HCT116 (cell line): ENCODE measurements around the gene PIK3CD.

Source experiments
- EZH2 ChIP-seq: fragments of 200-600 bp; sonication (generic); IDR thresholded peaks from 2 replicates; pipeline ENCODE4 v1.6.1; 2017; ENCODE audit warnings: antibody characterized with exemption, mixed run types
- EZH2phosphoT487 ChIP-seq: fragments of 200-600 bp; IDR thresholded peaks from 2 replicates; pipeline ENCODE4 v1.6.1; 2018; ENCODE audit warnings: antibody characterized with exemption, borderline replicate concordance
- JUND ChIP-seq: IDR thresholded peaks from 2 replicates; pipeline ENCODE4 v1.6.1; 2012
- POLR2A ChIP-seq: IDR thresholded peaks from 2 replicates; pipeline ENCODE4 v1.7.0; 2011; ENCODE audit warnings: borderline replicate concordance; ENCODE audit not compliant: insufficient read depth, insufficient read length; ENCODE audit errors: extremely low read depth
- SRF ChIP-seq: IDR thresholded peaks from 2 replicates; pipeline ENCODE4 v1.6.1; 2012; ENCODE audit warnings: low read depth
- TF ChIP-seq, protein P1 (sequence below), 3 experiments: fragments of 200-600 bp in 1 of 3; sonication (generic) in 1 of 3; IDR thresholded peaks in 2 of 3; conservative IDR thresholded peaks in 1 of 3; 2 replicates each; pipeline ENCODE4 v1.5.1; 2012 to 2017; ENCODE audit warnings: low read depth in 2 of 3, low read length in 2 of 3, antibody characterized with exemption in 1 of 3, borderline replicate concordance in 1 of 3, control low read depth in 1 of 3, mild to moderate bottlenecking in 1 of 3, mixed read lengths in 1 of 3, mixed run types in 1 of 3, moderate library complexity in 1 of 3; ENCODE audit not compliant: insufficient read depth in 1 of 3
- TF ChIP-seq, protein P2 (sequence below): IDR thresholded peaks from 2 replicates; pipeline ENCODE4 v1.6.1; 2012; ENCODE audit warnings: low read depth
- TF ChIP-seq, protein P3 (sequence below): IDR thresholded peaks from 2 replicates; pipeline ENCODE4 v1.6.1; 2011; ENCODE audit warnings: mild to moderate bottlenecking, low read length, moderate library complexity; ENCODE audit not compliant: insufficient replicate concordance; ENCODE audit errors: extremely low read depth

DNA sequence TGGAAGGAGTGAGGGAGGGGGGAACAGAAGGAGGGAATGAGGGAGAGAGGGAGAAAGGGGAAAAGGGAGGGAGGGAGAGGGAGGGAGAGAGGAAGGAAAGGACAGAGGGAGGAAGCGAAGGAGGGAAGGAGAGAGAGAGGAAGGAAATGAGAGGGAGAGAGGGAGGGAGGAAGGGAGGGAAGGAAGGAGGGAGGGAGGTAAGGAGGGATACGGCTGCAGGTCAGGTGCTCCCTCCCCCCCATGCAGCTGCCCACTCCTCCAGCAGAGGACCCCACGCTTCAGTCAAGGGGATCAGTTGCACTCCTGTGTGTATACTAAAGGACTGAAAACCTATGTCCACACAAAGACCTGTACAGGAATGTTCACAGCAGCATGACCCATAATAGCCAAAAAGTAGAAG, 117.5 kb downstream of the PIK3CD start:
- TF ChIP-seq, protein P1, sequence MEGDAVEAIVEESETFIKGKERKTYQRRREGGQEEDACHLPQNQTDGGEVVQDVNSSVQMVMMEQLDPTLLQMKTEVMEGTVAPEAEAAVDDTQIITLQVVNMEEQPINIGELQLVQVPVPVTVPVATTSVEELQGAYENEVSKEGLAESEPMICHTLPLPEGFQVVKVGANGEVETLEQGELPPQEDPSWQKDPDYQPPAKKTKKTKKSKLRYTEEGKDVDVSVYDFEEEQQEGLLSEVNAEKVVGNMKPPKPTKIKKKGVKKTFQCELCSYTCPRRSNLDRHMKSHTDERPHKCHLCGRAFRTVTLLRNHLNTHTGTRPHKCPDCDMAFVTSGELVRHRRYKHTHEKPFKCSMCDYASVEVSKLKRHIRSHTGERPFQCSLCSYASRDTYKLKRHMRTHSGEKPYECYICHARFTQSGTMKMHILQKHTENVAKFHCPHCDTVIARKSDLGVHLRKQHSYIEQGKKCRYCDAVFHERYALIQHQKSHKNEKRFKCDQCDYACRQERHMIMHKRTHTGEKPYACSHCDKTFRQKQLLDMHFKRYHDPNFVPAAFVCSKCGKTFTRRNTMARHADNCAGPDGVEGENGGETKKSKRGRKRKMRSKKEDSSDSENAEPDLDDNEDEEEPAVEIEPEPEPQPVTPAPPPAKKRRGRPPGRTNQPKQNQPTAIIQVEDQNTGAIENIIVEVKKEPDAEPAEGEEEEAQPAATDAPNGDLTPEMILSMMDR (IDR thresholded peaks at IDR 0.05 in 2 of 3, conservative IDR thresholded peaks at IDR 0.05 in 1 of 3; ENCODE audit: borderline replicate concordance in 1 of 3, insufficient read depth in 1 of 3, low read depth in 2 of 3, low read length in 2 of 3), result no peak
- TF ChIP-seq POLR2A (no peak), JUND (no peak), EZH2 (no peak), EZH2phosphoT487 (no peak), SRF (no peak)
- TF ChIP-seq, protein P2, sequence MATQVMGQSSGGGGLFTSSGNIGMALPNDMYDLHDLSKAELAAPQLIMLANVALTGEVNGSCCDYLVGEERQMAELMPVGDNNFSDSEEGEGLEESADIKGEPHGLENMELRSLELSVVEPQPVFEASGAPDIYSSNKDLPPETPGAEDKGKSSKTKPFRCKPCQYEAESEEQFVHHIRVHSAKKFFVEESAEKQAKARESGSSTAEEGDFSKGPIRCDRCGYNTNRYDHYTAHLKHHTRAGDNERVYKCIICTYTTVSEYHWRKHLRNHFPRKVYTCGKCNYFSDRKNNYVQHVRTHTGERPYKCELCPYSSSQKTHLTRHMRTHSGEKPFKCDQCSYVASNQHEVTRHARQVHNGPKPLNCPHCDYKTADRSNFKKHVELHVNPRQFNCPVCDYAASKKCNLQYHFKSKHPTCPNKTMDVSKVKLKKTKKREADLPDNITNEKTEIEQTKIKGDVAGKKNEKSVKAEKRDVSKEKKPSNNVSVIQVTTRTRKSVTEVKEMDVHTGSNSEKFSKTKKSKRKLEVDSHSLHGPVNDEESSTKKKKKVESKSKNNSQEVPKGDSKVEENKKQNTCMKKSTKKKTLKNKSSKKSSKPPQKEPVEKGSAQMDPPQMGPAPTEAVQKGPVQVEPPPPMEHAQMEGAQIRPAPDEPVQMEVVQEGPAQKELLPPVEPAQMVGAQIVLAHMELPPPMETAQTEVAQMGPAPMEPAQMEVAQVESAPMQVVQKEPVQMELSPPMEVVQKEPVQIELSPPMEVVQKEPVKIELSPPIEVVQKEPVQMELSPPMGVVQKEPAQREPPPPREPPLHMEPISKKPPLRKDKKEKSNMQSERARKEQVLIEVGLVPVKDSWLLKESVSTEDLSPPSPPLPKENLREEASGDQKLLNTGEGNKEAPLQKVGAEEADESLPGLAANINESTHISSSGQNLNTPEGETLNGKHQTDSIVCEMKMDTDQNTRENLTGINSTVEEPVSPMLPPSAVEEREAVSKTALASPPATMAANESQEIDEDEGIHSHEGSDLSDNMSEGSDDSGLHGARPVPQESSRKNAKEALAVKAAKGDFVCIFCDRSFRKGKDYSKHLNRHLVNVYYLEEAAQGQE, result no peak
- TF ChIP-seq, protein P3, sequence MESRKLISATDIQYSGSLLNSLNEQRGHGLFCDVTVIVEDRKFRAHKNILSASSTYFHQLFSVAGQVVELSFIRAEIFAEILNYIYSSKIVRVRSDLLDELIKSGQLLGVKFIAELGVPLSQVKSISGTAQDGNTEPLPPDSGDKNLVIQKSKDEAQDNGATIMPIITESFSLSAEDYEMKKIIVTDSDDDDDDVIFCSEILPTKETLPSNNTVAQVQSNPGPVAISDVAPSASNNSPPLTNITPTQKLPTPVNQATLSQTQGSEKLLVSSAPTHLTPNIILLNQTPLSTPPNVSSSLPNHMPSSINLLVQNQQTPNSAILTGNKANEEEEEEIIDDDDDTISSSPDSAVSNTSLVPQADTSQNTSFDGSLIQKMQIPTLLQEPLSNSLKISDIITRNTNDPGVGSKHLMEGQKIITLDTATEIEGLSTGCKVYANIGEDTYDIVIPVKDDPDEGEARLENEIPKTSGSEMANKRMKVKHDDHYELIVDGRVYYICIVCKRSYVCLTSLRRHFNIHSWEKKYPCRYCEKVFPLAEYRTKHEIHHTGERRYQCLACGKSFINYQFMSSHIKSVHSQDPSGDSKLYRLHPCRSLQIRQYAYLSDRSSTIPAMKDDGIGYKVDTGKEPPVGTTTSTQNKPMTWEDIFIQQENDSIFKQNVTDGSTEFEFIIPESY, result no peak
